HepG2 (cell line): ENCODE data around the gene KATNB1. TPM values are rescaled to one million over a fixed set of nuclear protein-coding genes. Genes with fewer than 3 reads are reported as not detected.

Source experiments
- KIAA2018 ChIP-seq: sonication (generic); formaldehyde crosslinking; IDR thresholded peaks from 2 replicates; pipeline ENCODE4 v1.5.0; 2020; ENCODE audit warnings: mild to moderate bottlenecking, missing genetic modification reagents, borderline replicate concordance
- ZBTB49 ChIP-seq: sonication (generic); formaldehyde crosslinking; IDR thresholded peaks from 2 replicates; pipeline ENCODE4 v1.4.0; 2020; ENCODE audit warnings: missing genetic modification reagents, borderline replicate concordance
- polyA plus RNA-seq, 8 experiments: library from polyadenylated mRNA; depleted of rRNA in 3 of 8; stranded (reverse) in 7 of 8; unstranded in 1 of 8; fragments of >200 nt; fragmentation: Illumina TruSeq in 4 of 8; extraction: Trizol in 4 of 8; gene quantifications; 2 replicates each; pipeline versions ENCODE4 v1.2.1 to v1.2.3, GENCODE V29; 2011 to 2016; ENCODE audit warnings: low read depth in 4 of 8, missing spikeins in 1 of 8, mixed read lengths in 1 of 8; ENCODE audit not compliant: insufficient read depth in 1 of 8
- total RNA-seq, 5 experiments: library from RNA; depleted of rRNA; stranded (reverse); fragments of >200 nt; fragmentation: Illumina TruSeq; extraction: Trizol; gene quantifications; 2 replicates each; pipeline ENCODE4 v1.2.3, GENCODE V29; 2016; ENCODE audit warnings: low read depth in 1 of 5

KATNB1 gene
- total and polyA plus RNA-seq, 2 of the 13 experiments (the other 11 are each of a cell fraction or from before 2014, with no cell fraction given) = 31.5 to 43.5 TPM

GRCh38 chr16:57725554-57725953 lies 10.0 kb upstream of the KATNB1 start (continued):
- TF ChIP-seq KIAA2018 (CRISPR knock-in tag) (no peak), ZBTB49 (CRISPR knock-in tag) (no peak)
